HEK293T (cell line): ENCODE data around the gene FHOD3.

ENCODE experiments used
- CTCF ChIA-PET: fragments of 350-600 bp; formaldehyde crosslinking; extraction: SDS; loops from one replicate; lab custom pipeline; 2021; ENCODE audit warnings: antibody characterized with exemption, inconsistent platforms; lab: Yijun Ruan, JAX
- POLR2A ChIA-PET: fragments of 350-600 bp; formaldehyde crosslinking; extraction: SDS; loops from one replicate; lab custom pipeline; 2020; ENCODE audit warnings: antibody characterized with exemption, inconsistent platforms; lab: Yijun Ruan, JAX
- DNase-seq: peaks from one replicate; pipeline ENCODE4 v3.0.0; 2012; ENCODE audit warnings: mixed read lengths; ENCODE audit errors: extremely low spot score
- ARNT ChIP-seq: fragments of 450-650 bp; IDR thresholded peaks from 2 replicates; pipeline ENCODE4 v1.6.1; 2017; ENCODE audit warnings: mild to moderate bottlenecking
- BHLHE40 ChIP-seq: fragments of 450-650 bp; IDR thresholded peaks from 2 replicates; pipeline ENCODE4 v1.6.1; 2016; ENCODE audit warnings: mild to moderate bottlenecking, moderate library complexity, borderline replicate concordance
- CTBP1 ChIP-seq: fragments of 450-650 bp; IDR thresholded peaks from 2 replicates; pipeline ENCODE4 v1.6.1; 2016; ENCODE audit warnings: borderline replicate concordance
- ELF4 ChIP-seq: fragments of 450-650 bp; IDR thresholded peaks from 2 replicates; pipeline ENCODE4 v1.6.1; 2017; ENCODE audit warnings: antibody characterized with exemption
- FOXA1 ChIP-seq: fragments of 450-650 bp; IDR thresholded peaks from 2 replicates; pipeline ENCODE4 v1.6.1; 2016; ENCODE audit warnings: mild to moderate bottlenecking
- FOXK2 ChIP-seq: fragments of 450-650 bp; IDR thresholded peaks from 2 replicates; pipeline ENCODE4 v1.6.1; 2016; ENCODE audit warnings: mild to moderate bottlenecking
- FOXM1 ChIP-seq: fragments of 450-650 bp; IDR thresholded peaks from 2 replicates; pipeline ENCODE4 v1.6.1; 2017; ENCODE audit warnings: mild to moderate bottlenecking, borderline replicate concordance
- HDGF ChIP-seq: fragments of 450-650 bp; IDR thresholded peaks from 2 replicates; pipeline ENCODE4 v1.6.1; 2017; ENCODE audit warnings: antibody characterized with exemption, borderline replicate concordance
- L3MBTL2 ChIP-seq: fragments of 450-650 bp; conservative IDR thresholded peaks from 2 replicates; pipeline ENCODE4 v1.6.1; 2016; ENCODE audit warnings: mild to moderate bottlenecking
- LEF1 ChIP-seq: fragments of 450-650 bp; IDR thresholded peaks from 2 replicates; pipeline ENCODE4 v1.6.1; 2017; ENCODE audit warnings: mild to moderate bottlenecking, borderline replicate concordance
- NFRKB ChIP-seq: fragments of 450-650 bp; IDR thresholded peaks from 2 replicates; pipeline ENCODE4 v1.6.1; 2016; ENCODE audit warnings: mild to moderate bottlenecking, moderate library complexity
- PKNOX1 ChIP-seq: fragments of 450-650 bp; IDR thresholded peaks from 2 replicates; pipeline ENCODE4 v1.6.1; 2016
- SP1 ChIP-seq: fragments of 450-650 bp; IDR thresholded peaks from 2 replicates; pipeline ENCODE4 v1.6.1; 2017
- SUZ12 ChIP-seq: fragments of 450-650 bp; IDR thresholded peaks from 2 replicates; pipeline ENCODE4 v1.6.1; 2016; ENCODE audit warnings: mild to moderate bottlenecking
- TARDBP ChIP-seq: fragments of 450-650 bp; IDR thresholded peaks from 2 replicates; pipeline ENCODE4 v1.6.1; 2016
- ZNF384 ChIP-seq: fragments of 450-650 bp; IDR thresholded peaks from 2 replicates; pipeline ENCODE4 v1.6.1; 2016

The FHOD3 gene

GRCh38 chr18:36511791-36512352, 214.4 kb downstream of the FHOD3 start:
- ChIA-PET CTCF (interaction anchor here (1.6 kb wide), 1 partner anchor 17 kb away, joined by 5 read pairs; no protein-coding TSS in a partner anchor), POLR2A (interaction anchor here (0.5 kb wide), 1 partner anchor 390 kb away, joined by 3 read pairs; no protein-coding TSS in a partner anchor)
- DNase-seq = peak; percentile 69
- TF ChIP-seq PKNOX1 = 0 out of 2 replicates have a peak, but pooled peaks have one; percentile 42
- no peak for TF ChIP-seq SP1

- POLR2A ChIA-PET = no interaction called here
- no peak for DNase-seq
- no peak for TF ChIP-seq LEF1
- TF ChIP-seq TARDBP = no peak
- no peak for TF ChIP-seq PKNOX1
- no peak for TF ChIP-seq NFRKB
- no peak for TF ChIP-seq FOXK2
- no peak for TF ChIP-seq BHLHE40
- no peak for TF ChIP-seq L3MBTL2
- no peak for TF ChIP-seq ZNF384
- TF ChIP-seq FOXA1 = no peak
- no peak for TF ChIP-seq ARNT
- TF ChIP-seq ELF4 = no peak
- no peak for TF ChIP-seq HDGF
- no peak for TF ChIP-seq SP1
- no peak for TF ChIP-seq FOXM1
- TF ChIP-seq CTBP1 = no peak
- no peak for TF ChIP-seq SUZ12
- CTCF ChIA-PET = no interaction called here
These were observed 216.0 kb downstream of the FHOD3 start for GRCh38 chr18:36513556-36513955.

GRCh38 chr18:36514778-36515177, 217.3 kb downstream of the FHOD3 start:
- POLR2A ChIA-PET = no interaction called here
- CTCF ChIA-PET = no interaction called here
- no peak for TF ChIP-seq ELF4
- no peak for TF ChIP-seq FOXM1
- TF ChIP-seq BHLHE40 = no peak
- no peak for TF ChIP-seq NFRKB
- no peak for TF ChIP-seq FOXA1
- DNase-seq = peak; percentile 45

- CTCF ChIA-PET = no interaction called here
- DNase-seq = no peak
- POLR2A ChIA-PET = interaction anchor here (0.6 kb wide), 1 partner anchor 189 kb away, joined by 3 read pairs; no protein-coding TSS in a partner anchor
- TF ChIP-seq ELF4 (no peak), FOXK2 (no peak), FOXM1 (no peak), NFRKB (no peak)
These were observed 218.7 kb downstream of the FHOD3 start for GRCh38 chr18:36516258-36516657.

GRCh38 chr18:36516726-36517125, 219.2 kb downstream of the FHOD3 start:
- CTCF ChIA-PET = no interaction called here
- DNase-seq = no peak
- TF ChIP-seq CTBP1 = no peak
- no peak for TF ChIP-seq SUZ12
- no peak for TF ChIP-seq L3MBTL2
- TF ChIP-seq ARNT = no peak
- no peak for TF ChIP-seq ZNF384
- POLR2A ChIA-PET = interaction anchor here (0.6 kb wide), 1 partner anchor 190 kb away, joined by 3 read pairs; no protein-coding TSS in a partner anchor

GRCh38 chr18:36518839-36519238, 221.3 kb downstream of the FHOD3 start:
- no peak for DNase-seq
- TF ChIP-seq SP1 = no peak
- no peak for TF ChIP-seq HDGF
- TF ChIP-seq CTBP1 = no peak
- no peak for TF ChIP-seq BHLHE40
- no peak for TF ChIP-seq SUZ12
- no peak for TF ChIP-seq NFRKB
- no peak for TF ChIP-seq FOXM1
- ChIA-PET POLR2A (no interaction called here), CTCF (interaction anchor here (0.6 to 0.7 kb wide), 2 partner anchors 15 to 53 kb away, joined by 3 read pairs; no protein-coding TSS in a partner anchor)

- no peak for DNase-seq
These were observed 221.8 kb downstream of the FHOD3 start for GRCh38 chr18:36519358-36519757.

More at GRCh38 chr18:36519358-36519757, 221.8 kb downstream of the FHOD3 start:
- no peak for TF ChIP-seq FOXM1
- no peak for TF ChIP-seq ARNT
- no peak for TF ChIP-seq HDGF
- no peak for TF ChIP-seq TARDBP
- no peak for TF ChIP-seq BHLHE40
- no peak for TF ChIP-seq PKNOX1
- no peak for TF ChIP-seq SP1
- TF ChIP-seq SUZ12 = no peak
- no peak for TF ChIP-seq ELF4
- TF ChIP-seq NFRKB = no peak
- no peak for TF ChIP-seq LEF1
- no peak for TF ChIP-seq L3MBTL2
- no peak for TF ChIP-seq CTBP1
- ChIA-PET CTCF (interaction anchor here (0.6 to 0.7 kb wide), 2 partner anchors 15 to 52 kb away, joined by 3 read pairs; no protein-coding TSS in a partner anchor), POLR2A (no interaction called here)
